ENCODE measurements around the gene GJB5. TPM values are rescaled to one million over a fixed set of nuclear protein-coding genes. Genes with fewer than 3 reads are reported as not detected.
"Not testable (repeated sequence)": the region's sequence is repeated elsewhere in the genome, so short reads cannot be mapped to it uniquely, and the experiment has no call there.

GJB5 gene
- total RNA-seq, 1 donor from 2014 or later: not detected

DNA sequence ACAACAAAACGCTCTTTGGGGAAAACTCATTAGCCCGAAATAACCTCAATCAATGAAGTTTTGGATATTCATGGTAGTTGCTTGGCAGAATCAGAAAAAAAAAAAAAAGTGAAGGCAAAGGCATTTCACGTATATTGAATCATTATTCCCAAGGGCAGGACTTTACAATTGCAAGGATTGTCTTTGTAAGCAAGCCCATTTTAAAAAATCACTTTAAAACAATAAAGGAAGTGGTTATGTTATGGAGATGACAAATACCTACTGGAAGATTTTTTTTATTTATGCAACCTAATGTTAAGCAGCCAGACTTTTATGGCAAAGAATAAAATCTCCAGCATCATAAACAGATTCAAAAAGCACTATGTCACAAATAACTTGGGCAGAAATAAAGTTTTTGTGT, 14.0 kb downstream of the GJB5 start:
- Mint-ChIP-seq H3K27me3 (ENCODE audit: low read depth) (peaks cover 9% of the 10 kb centered on the region), H3K9me3 (no peaks in the 10 kb centered on the region), H3K4me1 (no peaks in the 10 kb centered on the region), H3K27ac (ENCODE audit: unreplicated experiment) (no peak overlapping the region), H3K4me3 (no peak overlapping the region), H3K36me3 (ENCODE audit: low read depth) (no peaks in the 10 kb centered on the region)
- TF ChIP-seq, protein P1, sequence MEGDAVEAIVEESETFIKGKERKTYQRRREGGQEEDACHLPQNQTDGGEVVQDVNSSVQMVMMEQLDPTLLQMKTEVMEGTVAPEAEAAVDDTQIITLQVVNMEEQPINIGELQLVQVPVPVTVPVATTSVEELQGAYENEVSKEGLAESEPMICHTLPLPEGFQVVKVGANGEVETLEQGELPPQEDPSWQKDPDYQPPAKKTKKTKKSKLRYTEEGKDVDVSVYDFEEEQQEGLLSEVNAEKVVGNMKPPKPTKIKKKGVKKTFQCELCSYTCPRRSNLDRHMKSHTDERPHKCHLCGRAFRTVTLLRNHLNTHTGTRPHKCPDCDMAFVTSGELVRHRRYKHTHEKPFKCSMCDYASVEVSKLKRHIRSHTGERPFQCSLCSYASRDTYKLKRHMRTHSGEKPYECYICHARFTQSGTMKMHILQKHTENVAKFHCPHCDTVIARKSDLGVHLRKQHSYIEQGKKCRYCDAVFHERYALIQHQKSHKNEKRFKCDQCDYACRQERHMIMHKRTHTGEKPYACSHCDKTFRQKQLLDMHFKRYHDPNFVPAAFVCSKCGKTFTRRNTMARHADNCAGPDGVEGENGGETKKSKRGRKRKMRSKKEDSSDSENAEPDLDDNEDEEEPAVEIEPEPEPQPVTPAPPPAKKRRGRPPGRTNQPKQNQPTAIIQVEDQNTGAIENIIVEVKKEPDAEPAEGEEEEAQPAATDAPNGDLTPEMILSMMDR (conservative IDR thresholded peaks at IDR 0.05): no peak
- no peak for DNase-seq (ENCODE audit: low read depth, low spot score)

DNA sequence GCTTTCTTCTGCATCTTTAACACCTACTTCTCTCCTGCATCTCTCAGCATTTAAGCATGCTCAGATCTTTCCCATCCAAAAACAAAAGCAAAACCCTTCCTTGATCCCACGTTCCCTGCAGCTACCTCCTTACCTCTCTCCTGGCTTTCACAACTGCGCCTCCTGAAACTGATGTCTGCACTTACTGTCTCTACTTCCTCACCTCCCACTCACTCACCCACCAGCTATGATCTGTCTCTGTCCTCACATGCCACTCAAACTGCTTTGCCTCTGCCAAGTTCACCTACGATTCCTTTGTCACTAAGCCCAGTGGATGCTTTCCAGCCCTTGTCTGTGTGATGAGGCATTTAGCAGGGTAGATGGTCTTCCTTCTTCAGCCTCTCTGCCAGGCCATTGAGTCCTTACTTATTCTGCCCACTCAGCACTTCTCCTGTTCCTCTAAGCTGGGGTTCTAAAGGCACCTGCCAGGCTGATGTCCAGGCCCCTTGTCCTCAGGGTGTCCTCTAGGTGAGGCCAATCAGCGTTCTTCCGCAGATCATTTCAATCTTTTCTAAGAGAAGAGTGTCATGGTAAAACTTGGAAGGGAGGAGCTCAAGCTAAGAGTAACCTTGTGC, 16.2 kb downstream of the GJB5 start:
- Mint-ChIP-seq H3K4me1 (no peaks in the 10 kb centered on the region), H3K27me3 (ENCODE audit: low read depth) (peaks cover 9% of the 10 kb centered on the region), H3K36me3 (ENCODE audit: low read depth) (no peaks in the 10 kb centered on the region), H3K9me3 (no peaks in the 10 kb centered on the region), H3K27ac (ENCODE audit: unreplicated experiment) (no peak overlapping the region), H3K4me3 (no peak overlapping the region)
- TF ChIP-seq, protein P1 (conservative IDR thresholded peaks at IDR 0.05): no peak
- no peak for DNase-seq (ENCODE audit: low read depth, low spot score)

DNA sequence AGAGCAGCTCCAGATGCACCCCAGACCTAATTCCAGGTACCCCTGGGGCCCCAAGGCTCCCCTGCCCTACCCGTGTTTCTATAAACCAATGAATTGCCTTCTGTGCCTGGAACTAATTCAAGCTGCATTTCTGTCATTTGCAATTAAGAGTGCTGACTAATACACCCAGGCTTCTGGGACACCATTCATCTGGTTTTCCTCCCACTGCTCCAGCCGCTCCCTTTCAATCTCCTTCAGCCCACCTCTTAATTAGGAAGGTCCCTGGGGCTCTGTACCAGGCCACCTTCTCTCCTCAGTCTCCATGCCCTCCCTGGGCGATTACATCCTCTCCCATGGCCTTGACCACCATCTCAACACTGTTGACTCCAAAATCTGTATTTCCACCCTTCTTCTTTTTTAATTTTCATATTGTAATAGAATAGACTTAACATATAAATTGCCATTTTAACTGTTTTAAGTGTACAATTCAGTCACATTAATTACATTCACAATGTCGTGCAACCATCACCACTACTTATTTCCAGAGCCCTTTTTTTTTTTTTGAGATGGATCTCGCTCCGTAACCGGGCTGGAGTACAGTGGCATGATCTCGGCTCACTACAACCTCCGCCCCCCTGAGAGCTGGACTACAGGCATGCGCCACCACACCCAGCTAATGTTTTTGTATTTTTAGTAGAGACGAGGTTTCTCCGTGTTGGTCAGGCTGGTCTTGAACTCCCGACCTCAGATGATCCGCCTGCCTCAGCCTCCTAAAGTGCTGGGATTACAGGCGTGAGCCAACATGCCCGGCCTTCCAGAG, 16.9 kb downstream of the GJB5 start:
- TF ChIP-seq, protein P1 (conservative IDR thresholded peaks at IDR 0.05): no peak
- no peak overlapping the region for H3K4me3 Mint-ChIP-seq
- no peak for DNase-seq (ENCODE audit: low read depth, low spot score)
- H3K36me3 Mint-ChIP-seq (ENCODE audit: low read depth): no peaks in the 10 kb centered on the region
- no peak overlapping the region for H3K27ac Mint-ChIP-seq (ENCODE audit: unreplicated experiment)
- H3K27me3 Mint-ChIP-seq (ENCODE audit: low read depth): peaks cover 9% of the 10 kb centered on the region
- H3K4me1 Mint-ChIP-seq: no peaks in the 10 kb centered on the region
- H3K9me3 Mint-ChIP-seq: no peaks in the 10 kb centered on the region

DNA sequence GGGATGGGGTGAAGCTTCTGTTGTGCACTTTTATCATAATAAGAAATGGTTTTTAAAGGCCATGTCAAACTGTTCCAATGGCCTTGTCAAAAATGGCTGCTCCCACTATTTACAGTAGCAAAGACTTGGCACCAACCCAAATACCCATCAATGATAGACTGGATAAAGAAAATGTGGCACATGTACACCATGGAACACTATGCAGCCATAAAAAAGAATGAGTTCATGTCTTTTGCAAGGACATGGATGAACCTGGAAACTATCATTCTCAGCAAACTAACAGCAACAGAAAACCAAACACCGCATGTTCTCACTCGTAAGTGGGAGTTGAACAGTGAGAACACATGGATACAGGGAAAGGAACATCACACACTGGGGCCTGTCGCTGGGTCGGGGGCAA, 18.3 kb downstream of the GJB5 start:
- not testable (repeated sequence) for H3K36me3 Mint-ChIP-seq (ENCODE audit: low read depth); H3K4me3 Mint-ChIP-seq; H3K27ac Mint-ChIP-seq (ENCODE audit: unreplicated experiment); DNase-seq (ENCODE audit: low read depth, low spot score); H3K9me3 Mint-ChIP-seq; H3K4me1 Mint-ChIP-seq
- peaks cover 17% of the 10 kb centered on the region for H3K27me3 Mint-ChIP-seq (ENCODE audit: low read depth)

DNA sequence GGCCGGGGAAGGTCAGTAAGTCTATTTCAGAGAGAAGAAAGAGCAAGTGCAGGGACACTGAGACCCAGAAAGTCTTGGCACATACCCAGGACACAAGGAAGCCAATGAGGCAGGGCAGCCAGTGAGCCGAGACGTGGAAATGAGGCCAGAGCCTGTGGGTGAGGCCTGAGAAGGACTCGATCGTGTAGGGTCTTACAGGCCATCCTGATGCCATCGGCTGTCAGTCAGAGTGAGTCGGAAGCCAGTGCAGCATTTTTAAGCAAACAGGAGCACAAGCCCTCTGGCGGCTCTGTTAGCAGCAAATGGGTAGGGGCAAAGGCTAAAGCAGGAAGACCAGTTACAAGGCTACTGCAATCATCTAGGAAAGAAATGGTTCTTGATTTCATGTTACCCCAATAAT, 20.1 kb downstream of the GJB5 start:
- Mint-ChIP-seq H3K9me3 (no peaks in the 10 kb centered on the region), H3K4me3 (no peak overlapping the region), H3K27me3 (ENCODE audit: low read depth) (peaks cover 31% of the 10 kb centered on the region), H3K4me1 (no peaks in the 10 kb centered on the region), H3K27ac (ENCODE audit: unreplicated experiment) (no peak overlapping the region), H3K36me3 (ENCODE audit: low read depth) (no peaks in the 10 kb centered on the region)
- DNase-seq (ENCODE audit: low read depth, low spot score): no peak
- TF ChIP-seq, protein P1 (conservative IDR thresholded peaks at IDR 0.05): no peak

DNA sequence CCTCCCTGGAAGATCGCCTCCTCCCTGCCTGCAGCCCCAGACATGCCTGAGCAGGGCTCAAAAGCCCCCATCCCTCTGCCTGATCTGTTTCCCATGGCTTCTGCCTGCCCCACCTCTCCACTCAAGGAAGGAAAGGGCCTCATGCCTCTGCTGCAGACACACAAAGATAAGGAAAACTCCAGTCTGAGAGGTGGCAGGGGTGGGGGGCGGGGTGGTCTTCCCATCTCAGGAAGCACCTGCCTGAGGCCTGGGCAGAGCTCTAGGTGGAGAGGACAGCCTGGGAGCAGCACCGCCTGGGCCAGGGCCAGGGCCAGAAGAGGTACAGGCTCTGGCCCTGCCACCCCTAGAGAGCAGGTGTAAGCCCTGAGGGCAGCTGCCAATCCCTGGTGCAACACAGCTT, 22.1 kb downstream of the GJB5 start:
- Mint-ChIP-seq H3K36me3 (ENCODE audit: low read depth) (no peaks in the 10 kb centered on the region), H3K9me3 (no peaks in the 10 kb centered on the region), H3K27me3 (ENCODE audit: low read depth) (peaks cover 47% of the 10 kb centered on the region), H3K4me3 (no peak overlapping the region), H3K27ac (ENCODE audit: unreplicated experiment) (no peak overlapping the region), H3K4me1 (peaks cover 4% of the 10 kb centered on the region)
- no peak for DNase-seq (ENCODE audit: low read depth, low spot score)
- TF ChIP-seq, protein P1 (conservative IDR thresholded peaks at IDR 0.05): no peak

All from neural crest cell (in vitro differentiated cells).